Hematopoietic multipotent progenitor cell treated with erythropoietin and hydrocortisone succinate and interleukin-3 and kit ligand, for 17 days (in vitro differentiated cells): Measurements from ENCODE around the gene TMEM94.
"Not testable (repeated sequence)": the region's sequence is repeated elsewhere in the genome, so short reads cannot be mapped to it uniquely, and the experiment has no call there.

ENCODE experiments used
- DNase-seq: peaks from one replicate; pipeline ENCODE4 v3.0.0-alpha.2; 2015; ENCODE audit warnings: low spot score

The TMEM94 gene

GRCh38 chr17:75445896-75446295 lies 10.5 kb upstream of the TMEM94 start:
- not testable (repeated sequence) for DNase-seq

GRCh38 chr17:75447951-75448856 lies 8.2 kb upstream of the TMEM94 start:
- no peak for DNase-seq

- no peak for DNase-seq
Measured at GRCh38 chr17:75450270-75450669, 6.2 kb upstream of the TMEM94 start.

GRCh38 chr17:75454193-75454592 lies 2.2 kb upstream of the TMEM94 start:
- DNase-seq: no peak

- DNase-seq: not testable (repeated sequence)
Measured at GRCh38 chr17:75454672-75455071, 1.8 kb upstream of the TMEM94 start.

GRCh38 chr17:75456039-75456416 lies 407 bp upstream of the TMEM94 start:
- DNase-seq: no peak

GRCh38 chr17:75457047-75457654 lies 716 bp downstream of the TMEM94 start:
- DNase-seq: no peak

- DNase-seq: no peak
Measured at GRCh38 chr17:75459246-75459589, 2.8 kb downstream of the TMEM94 start.

- no peak for DNase-seq
Measured at GRCh38 chr17:75459590-75460267, 3.3 kb downstream of the TMEM94 start.

GRCh38 chr17:75460295-75460694 lies 3.9 kb downstream of the TMEM94 start:
- no peak for DNase-seq

GRCh38 chr17:75463603-75464002 lies 7.2 kb downstream of the TMEM94 start:
- no peak for DNase-seq

- no peak for DNase-seq
Measured at GRCh38 chr17:75465039-75465438, 8.6 kb downstream of the TMEM94 start.

GRCh38 chr17:75468291-75468754 lies 11.9 kb downstream of the TMEM94 start:
- no peak for DNase-seq

GRCh38 chr17:75468779-75469373 lies 12.4 kb downstream of the TMEM94 start:
- DNase-seq: no peak

GRCh38 chr17:75471207-75471606 lies 14.8 kb downstream of the TMEM94 start:
- no peak for DNase-seq

GRCh38 chr17:75472119-75472518 lies 15.7 kb downstream of the TMEM94 start:
- DNase-seq: no peak

- DNase-seq: no peak
Measured at GRCh38 chr17:75473246-75473645, 16.8 kb downstream of the TMEM94 start.

GRCh38 chr17:75474736-75475135 lies 18.3 kb downstream of the TMEM94 start:
- no peak for DNase-seq

- no peak for DNase-seq
Measured at GRCh38 chr17:75475144-75475835, 18.9 kb downstream of the TMEM94 start.

GRCh38 chr17:75475851-75476250 lies 19.4 kb downstream of the TMEM94 start:
- DNase-seq: no peak

GRCh38 chr17:75476271-75476671 lies 19.8 kb downstream of the TMEM94 start:
- DNase-seq: no peak
